C4-2B (cell line): ENCODE data around the gene PTPRN2.
"Not testable (repeated sequence)": the region's sequence is repeated elsewhere in the genome, so short reads cannot be mapped to it uniquely, and the experiment has no call there.

Experiments
- H3K27ac ChIP-seq: fragments of 450-650 bp; 2 replicates; pipeline ENCODE4 v1.5.1; 2017
- ZFX ChIP-seq: fragments of 450-650 bp; IDR thresholded peaks from 2 replicates; pipeline ENCODE4 v1.6.1; 2017
- TF ChIP-seq, protein P1 (sequence below): fragments of 450-650 bp; conservative IDR thresholded peaks from 2 replicates; pipeline ENCODE4 v1.5.1; 2017; ENCODE audit warnings: mild to moderate bottlenecking

The PTPRN2 gene

DNA sequence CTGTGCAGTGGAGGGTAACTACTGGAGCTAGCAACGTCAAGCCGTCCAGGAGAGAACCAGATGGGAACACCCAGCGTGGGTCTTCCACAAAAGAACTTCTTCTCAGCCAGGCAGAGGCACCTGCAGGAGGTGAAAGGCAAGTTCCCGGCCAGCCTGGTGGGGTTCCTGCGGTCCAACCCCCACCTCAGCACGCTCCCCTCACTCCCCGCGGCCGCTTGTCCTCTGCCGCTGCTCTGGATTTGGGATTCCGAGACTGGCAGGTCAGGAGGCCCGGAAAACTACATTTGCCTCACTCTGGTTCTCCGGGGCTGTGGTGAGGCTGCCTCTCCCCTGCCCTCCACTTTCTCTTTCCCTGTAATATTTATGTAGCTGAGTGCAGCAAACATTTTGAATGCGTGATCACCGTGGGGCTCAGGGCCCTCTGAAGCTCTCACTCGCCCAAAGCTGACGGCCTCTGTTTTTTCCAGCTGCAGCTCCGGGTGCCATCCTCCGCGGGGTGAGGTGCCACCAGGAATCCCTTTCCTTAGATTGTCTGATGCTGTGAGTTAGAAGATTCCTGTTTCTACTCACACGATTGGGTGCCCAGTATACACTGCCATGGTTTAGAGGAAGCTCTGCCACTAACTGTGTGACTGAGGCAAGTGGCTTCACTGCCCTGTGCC, 884.0 kb downstream of the PTPRN2 start:
- H3K27ac ChIP-seq = no peak overlapping the region
- no peak for TF ChIP-seq ZFX
- TF ChIP-seq, protein P1, sequence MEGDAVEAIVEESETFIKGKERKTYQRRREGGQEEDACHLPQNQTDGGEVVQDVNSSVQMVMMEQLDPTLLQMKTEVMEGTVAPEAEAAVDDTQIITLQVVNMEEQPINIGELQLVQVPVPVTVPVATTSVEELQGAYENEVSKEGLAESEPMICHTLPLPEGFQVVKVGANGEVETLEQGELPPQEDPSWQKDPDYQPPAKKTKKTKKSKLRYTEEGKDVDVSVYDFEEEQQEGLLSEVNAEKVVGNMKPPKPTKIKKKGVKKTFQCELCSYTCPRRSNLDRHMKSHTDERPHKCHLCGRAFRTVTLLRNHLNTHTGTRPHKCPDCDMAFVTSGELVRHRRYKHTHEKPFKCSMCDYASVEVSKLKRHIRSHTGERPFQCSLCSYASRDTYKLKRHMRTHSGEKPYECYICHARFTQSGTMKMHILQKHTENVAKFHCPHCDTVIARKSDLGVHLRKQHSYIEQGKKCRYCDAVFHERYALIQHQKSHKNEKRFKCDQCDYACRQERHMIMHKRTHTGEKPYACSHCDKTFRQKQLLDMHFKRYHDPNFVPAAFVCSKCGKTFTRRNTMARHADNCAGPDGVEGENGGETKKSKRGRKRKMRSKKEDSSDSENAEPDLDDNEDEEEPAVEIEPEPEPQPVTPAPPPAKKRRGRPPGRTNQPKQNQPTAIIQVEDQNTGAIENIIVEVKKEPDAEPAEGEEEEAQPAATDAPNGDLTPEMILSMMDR = no peak

DNA sequence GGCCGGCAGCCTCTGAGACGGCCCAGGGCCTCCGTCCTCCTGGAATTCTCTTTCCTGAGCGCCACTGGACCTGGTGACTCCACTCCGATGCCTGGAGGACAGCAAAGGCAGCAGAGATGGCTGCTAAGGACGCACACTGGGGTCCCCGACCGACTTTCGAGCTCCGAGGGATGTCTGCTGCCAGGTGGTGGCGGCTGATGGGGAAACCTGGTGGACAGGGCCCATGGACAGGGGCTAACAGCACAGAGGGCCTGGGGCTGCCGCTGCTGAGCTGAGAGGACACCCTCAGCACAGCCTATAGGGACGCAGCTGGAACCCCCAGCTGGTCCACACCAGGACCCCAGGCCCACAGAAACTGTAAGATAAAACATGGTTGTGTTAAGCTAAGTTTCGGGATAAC, 884.5 kb downstream of the PTPRN2 start:
- H3K27ac ChIP-seq = no peak overlapping the region

DNA sequence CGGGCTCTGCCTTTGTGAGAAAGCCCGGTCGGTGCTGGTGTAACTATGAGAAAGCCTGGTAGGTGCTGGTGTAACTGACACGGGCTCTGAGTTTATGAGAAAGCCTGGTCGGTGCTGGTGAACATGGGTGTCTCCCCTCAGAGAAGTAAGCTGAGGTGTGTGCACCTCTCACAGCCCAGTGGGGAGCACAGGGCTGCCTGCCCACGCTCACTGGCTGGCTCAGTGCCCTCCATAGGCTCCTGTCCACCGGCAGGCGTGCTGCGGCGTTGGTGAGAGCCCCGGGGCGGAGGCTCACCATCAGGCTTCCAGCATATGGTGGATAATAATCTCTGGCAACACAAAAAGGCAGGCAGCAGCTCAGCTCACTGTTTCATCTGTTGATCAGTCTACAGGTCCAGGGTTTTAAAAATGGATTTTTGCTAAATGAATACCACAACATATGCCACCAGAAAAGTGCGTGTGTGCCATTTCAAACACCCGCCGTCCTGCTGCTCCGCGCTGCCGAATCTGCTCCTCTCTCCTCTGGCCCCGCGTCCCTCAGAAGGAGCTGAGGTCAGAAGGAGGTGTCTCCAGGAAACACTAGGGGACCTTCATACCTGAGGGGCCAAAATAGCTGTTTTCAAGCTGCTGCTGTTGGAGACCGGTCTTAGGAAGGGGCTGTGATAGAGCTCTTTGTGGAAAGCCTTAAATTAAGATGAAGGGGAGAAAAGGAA, 885.2 kb downstream of the PTPRN2 start:
- H3K27ac ChIP-seq = no peak overlapping the region
- no peak for TF ChIP-seq ZFX
- TF ChIP-seq, protein P1 = no peak

More for the DNA sequence above, 884.5 kb downstream of the PTPRN2 start:
- TF ChIP-seq, protein P1 = no peak
- no peak for TF ChIP-seq ZFX

DNA sequence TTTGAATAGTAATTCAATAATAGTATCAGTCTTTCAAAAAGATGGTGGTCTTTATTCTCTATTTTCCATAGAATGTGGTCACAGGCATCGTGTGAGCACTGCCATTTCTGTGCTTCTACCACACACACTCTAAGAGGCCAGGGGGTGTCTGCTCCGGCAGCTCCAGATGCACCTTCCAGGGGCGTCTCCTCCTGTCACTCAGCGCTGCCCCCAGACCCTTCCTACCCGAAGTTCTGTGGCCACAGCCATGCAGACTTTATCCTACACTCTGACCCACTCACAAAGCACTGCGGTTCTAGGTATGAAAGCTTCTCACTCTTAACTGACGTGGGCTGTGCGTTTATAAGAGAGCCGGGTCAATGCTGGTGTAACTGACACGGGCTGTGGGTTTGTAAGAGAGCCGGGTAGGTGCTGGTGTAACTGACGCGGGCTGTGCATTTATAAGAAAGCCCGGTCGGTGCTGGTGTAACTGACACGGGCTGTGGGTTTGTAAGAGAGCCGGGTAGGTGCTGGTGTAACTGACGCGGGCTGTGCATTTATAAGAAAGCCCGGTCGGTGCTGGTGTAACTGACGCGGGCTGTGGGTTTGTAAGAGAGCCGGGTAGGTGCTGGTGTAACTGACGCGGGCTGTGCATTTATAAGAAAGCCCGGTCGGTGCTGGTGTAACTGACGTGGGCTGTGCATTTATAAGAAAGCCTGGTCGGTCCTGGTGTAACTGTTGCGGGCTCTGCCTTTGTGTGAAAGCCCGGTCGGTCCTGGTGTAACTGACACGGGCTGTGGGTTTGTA, 886.0 kb downstream of the PTPRN2 start:
- not testable (repeated sequence) for H3K27ac ChIP-seq

DNA sequence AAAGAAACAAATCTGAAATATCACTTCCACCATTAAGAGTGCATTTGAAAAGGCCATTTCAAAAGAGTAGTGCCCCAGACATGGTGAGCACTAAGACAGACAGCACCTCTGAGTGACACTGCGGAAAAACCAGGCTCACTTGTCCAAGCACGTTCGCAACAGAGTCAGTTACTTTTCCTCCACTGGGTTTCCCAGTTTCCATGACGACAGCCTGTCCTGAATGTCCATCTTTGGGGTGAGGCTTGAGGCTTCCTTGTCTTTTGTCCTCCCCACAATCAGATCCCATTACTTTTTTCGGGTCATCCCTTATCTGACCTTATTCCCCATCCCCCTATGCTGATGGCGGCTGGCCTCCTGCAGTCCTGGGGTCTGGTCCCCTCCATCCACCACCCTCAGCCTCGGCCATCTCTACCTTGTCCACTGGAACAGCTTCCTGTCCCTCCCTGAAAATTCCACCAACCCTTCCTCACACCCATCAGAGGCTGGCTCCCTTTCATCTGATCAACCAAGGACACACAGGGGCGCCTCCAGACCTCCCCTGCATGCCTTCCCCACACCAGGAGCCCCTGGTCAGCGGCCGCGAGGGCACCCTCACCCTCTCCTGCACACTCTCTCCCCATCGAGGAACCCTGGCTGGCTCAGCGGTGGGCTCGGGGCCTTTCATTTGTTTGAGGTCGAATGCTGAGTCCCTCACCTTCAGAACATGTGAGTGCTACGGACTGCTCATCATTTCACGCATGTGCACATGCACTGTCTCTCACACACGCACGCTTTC, 887.2 kb downstream of the PTPRN2 start:
- TF ChIP-seq ZFX = no peak
- TF ChIP-seq, protein P1 = no peak
- H3K27ac ChIP-seq = no peak overlapping the region

DNA sequence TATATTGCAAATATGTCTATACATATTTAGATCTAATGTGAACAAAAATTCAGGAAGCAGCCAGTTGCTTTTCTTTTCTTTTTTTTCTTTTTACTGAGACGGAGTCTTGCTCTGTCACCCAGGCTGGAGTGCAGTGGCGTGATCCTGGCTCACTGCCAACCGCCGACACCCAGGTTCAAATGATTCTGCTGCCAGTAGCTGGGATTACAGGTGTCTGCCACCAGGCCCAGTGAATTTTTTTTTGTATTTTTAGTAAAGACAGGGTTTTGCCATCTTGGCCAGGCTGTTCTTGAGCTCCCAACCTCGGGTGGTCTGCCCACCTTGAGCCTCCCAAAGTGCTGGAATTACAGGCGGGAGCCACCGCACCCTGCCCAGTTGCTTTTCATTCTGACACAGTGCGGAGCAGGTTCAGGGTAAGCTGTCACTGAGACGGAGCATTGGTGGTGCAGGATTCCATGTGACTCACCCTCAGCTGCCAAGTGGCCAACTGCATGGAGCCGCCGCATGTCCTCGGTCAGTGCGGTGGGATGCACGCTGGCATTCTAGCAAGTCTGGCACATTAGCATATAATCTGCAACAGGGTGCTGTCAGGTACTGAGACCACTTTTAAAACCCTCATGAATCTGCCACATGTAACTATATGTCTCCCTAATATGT, 888.1 kb downstream of the PTPRN2 start:
- TF ChIP-seq ZFX = no peak
- TF ChIP-seq, protein P1 = no peak
- H3K27ac ChIP-seq = no peak overlapping the region

DNA sequence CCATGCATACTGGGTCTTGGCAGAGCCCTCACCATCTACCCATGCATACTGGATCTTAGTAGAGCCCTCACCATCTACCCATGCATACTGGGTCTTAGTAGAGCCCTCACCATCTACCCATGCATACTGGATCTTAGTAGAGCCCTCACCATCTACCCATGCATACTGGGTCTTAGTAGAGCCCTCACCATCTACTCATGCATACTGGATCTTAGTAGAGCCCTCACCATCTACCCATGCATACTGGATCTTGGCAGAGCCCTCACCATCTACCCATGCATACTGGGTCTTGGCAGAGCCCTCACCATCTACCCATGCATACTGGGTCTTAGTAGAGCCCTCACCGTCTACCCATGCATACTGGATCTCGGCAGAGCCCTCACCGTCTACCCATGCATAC, 890.3 kb downstream of the PTPRN2 start:
- not testable (repeated sequence) for H3K27ac ChIP-seq

DNA sequence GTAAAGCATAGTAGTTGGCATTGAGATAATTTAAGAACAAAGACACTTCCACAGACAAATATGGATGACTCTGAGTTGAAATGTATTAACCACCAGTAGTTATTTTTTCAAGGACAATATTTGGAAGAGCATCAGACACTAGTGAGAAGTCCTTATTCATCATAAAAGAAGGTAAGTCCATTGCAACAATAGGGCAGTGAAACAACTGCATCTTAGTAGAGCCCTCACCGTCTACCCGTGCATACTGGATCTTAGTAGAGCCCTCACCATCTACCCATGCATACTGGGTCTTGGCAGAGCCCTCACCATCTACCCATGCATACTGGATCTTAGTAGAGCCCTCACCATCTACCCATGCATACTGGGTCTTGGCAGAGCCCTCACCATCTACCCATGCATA, 892.0 kb downstream of the PTPRN2 start:
- not testable (repeated sequence) for H3K27ac ChIP-seq
